IgD-negative memory B cell (primary cell): ENCODE results near the gene BLID. TPM values are rescaled to one million over a fixed set of nuclear protein-coding genes. Genes with fewer than 3 reads are reported as not detected.

Source experiments
- H3K27ac Mint-ChIP-seq, 3 donors: one replicate each; pipeline ENCODE4 v1.8.0; 2020 to 2022; ENCODE audit warnings: mild to moderate bottlenecking in 3 of 3, mixed read lengths in 3 of 3, moderate library complexity in 1 of 3
- H3K27me3 Mint-ChIP-seq: one replicate; pipeline ENCODE4 v1.8.0; 2021; ENCODE audit warnings: mixed read lengths
- H3K36me3 Mint-ChIP-seq: one replicate; pipeline ENCODE4 v1.8.0; 2020; ENCODE audit warnings: mild to moderate bottlenecking, mixed read lengths
- H3K4me1 Mint-ChIP-seq, 3 donors: one replicate each; pipeline ENCODE4 v1.8.0; 2020 to 2022; ENCODE audit warnings: mixed read lengths in 3 of 3, mild to moderate bottlenecking in 1 of 3
- H3K4me3 Mint-ChIP-seq, 4 donors: one replicate each; pipeline ENCODE4 v1.8.0; 2020 to 2022; ENCODE audit warnings: mild to moderate bottlenecking in 4 of 4, mixed read lengths in 4 of 4, moderate library complexity in 3 of 4
- H3K9me3 Mint-ChIP-seq, 3 donors: one replicate each; pipeline ENCODE4 v1.8.0; 2020 to 2021; ENCODE audit warnings: mixed read lengths in 3 of 3, mild to moderate bottlenecking in 1 of 3
- polyA plus RNA-seq: library from polyadenylated mRNA; unstranded; fragments of 300-500 nt; fragmentation: Illumina TruSeq; gene quantifications from one replicate; pipeline ENCODE4 v1.2.3, GENCODE V29; 2021

The BLID gene
- polyA plus RNA-seq, 1 donor from 2014 or later = not detected

DNA sequence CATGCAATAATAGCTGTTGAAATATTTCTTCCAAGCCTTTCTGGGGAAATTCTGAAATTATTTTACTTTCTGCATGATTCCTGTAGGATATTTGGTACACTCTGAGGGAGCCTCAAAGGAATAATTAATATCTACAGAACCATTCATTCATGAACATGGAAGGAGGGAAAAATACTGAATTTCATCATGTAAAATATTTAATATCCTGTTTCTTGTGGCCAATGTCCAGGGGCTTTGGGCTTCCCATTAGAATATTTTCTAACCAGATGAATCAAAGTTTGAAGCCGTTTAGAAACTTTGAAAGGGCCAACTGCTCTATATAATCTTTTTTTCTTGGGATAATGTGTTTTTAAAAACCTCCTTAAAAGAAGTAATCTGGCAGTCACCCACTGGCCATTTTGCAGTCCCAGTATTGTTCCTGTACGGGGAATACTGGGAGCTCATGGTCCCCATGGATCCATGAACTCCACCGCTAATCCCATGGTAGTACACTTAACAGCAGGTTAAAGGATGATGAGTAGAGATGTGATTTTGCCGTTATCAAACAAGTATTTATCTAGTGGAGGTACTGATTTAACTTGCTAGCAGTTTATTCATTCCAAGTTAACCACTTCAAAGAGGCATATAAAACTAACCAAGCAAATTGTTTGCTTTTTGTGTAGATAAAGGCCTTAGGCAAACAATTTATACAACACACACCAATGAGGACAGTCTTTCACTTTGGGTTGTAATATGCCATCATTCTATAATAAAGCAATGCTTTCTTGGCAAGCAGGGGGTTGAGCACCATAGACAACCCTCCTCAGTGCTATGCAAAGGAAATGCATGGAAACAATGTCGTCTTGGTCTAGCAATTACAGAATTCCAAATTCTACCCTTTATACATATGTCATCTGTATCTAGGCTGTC is 34.5 kb upstream of the BLID start:
- Mint-ChIP-seq H3K27ac (no peak overlapping the region), H3K4me1 (no peaks in the 10 kb centered on the region), H3K9me3 (no peaks in the 10 kb centered on the region), H3K36me3 (no peaks in the 10 kb centered on the region), H3K4me3 (peak overlapping the region in 1 of 4 donors; percentile 53), H3K27me3 (peaks cover 3% of the 10 kb centered on the region)

DNA sequence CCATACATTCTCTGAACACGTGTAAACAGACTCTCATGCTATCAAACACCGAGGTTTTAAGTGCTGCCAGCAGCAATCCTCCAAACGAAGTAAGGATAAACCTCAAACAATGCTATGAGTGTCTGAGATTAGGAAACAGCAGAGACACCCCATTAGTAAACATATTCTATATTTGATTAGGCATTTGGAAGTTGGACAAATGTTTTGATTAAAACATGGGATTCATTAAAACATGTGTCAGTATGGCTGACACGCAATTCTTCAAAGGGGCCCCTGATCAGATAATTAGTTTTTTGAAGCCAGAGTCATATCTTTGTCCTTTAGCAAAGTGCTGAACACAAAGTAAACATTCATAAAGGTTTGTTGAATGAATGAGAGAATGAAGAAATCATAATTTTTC is 33.2 kb upstream of the BLID start:
- Mint-ChIP-seq H3K4me3 (no peak overlapping the region), H3K27me3 (peaks cover 3% of the 10 kb centered on the region), H3K27ac (no peak overlapping the region), H3K4me1 (no peaks in the 10 kb centered on the region), H3K36me3 (no peaks in the 10 kb centered on the region), H3K9me3 (no peaks in the 10 kb centered on the region)

DNA sequence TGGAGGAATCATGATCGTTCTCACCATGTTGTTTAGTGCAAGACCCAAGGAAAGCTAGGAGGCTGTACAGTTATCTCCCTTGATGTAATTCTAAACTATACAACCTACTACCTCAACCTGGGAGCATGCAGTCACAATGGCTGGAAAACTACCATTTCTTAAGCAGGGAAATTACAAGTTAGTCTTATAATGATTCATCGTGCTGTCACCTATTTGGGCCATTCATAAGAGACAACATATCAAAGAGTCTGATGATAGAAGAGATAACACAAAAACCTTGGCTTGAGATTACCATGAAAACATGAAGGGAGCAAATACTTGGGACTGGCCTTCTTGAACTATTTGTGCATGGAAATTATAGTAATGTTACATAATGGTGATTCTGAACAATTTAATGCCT is 30.5 kb upstream of the BLID start:
- H3K4me1 Mint-ChIP-seq = no peaks in the 10 kb centered on the region
- no peak overlapping the region for H3K27ac Mint-ChIP-seq
- no peak overlapping the region for H3K4me3 Mint-ChIP-seq
- no peaks in the 10 kb centered on the region for H3K9me3 Mint-ChIP-seq
- H3K36me3 Mint-ChIP-seq = no peaks in the 10 kb centered on the region
- peaks cover 3% of the 10 kb centered on the region for H3K27me3 Mint-ChIP-seq

DNA sequence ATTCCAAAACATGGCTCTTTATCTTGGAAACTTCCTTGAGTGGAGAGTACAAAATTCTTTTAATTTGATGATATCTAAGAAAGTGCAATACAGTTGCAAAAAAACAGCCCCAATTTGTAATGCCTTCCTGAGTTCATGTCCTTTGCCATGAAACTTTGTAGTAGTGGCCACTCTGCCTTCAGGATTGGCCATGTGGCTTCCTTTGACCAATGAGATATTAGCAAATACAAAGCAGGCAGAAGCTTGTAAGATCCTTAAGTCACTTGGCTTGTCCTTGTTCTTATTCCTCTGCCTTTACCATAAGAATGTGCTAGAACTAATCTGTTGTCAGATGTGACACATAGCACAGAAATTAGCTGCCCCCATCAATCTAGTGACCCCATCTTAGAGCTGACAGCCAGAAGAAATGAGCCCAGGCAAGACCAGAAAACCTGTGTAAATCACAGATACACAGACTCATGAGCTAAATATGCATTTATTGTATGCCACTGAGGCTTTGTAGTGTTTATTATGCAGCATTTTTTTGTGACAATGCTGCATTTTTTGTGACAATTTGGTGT is 29.8 kb upstream of the BLID start:
- no peaks in the 10 kb centered on the region for H3K9me3 Mint-ChIP-seq
- peaks cover 3% of the 10 kb centered on the region for H3K27me3 Mint-ChIP-seq
- H3K27ac Mint-ChIP-seq = no peak overlapping the region
- no peak overlapping the region for H3K4me3 Mint-ChIP-seq
- no peaks in the 10 kb centered on the region for H3K36me3 Mint-ChIP-seq
- no peaks in the 10 kb centered on the region for H3K4me1 Mint-ChIP-seq

DNA sequence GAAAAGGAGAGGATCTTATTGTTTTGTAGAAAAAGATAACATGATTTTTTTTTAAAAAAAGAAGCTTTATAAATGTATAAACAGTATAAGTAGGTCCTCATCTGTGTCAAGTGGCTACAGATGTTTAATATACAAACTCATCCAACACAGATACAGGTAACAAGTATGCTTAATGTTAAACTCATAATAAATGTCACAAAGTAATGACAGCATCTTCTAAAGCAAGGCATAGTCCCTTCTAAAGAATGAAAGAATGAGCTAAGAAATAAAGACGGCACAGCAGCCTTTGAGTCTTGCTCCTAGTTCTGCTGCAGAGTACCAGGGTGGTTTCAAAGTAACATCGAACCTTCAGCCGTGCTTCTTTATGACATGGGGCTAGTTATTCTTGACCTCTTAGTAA is 28.7 kb upstream of the BLID start:
- Mint-ChIP-seq H3K4me1 (no peaks in the 10 kb centered on the region), H3K36me3 (no peaks in the 10 kb centered on the region), H3K27ac (no peak overlapping the region), H3K4me3 (no peak overlapping the region), H3K9me3 (no peaks in the 10 kb centered on the region), H3K27me3 (no peaks in the 10 kb centered on the region)

DNA sequence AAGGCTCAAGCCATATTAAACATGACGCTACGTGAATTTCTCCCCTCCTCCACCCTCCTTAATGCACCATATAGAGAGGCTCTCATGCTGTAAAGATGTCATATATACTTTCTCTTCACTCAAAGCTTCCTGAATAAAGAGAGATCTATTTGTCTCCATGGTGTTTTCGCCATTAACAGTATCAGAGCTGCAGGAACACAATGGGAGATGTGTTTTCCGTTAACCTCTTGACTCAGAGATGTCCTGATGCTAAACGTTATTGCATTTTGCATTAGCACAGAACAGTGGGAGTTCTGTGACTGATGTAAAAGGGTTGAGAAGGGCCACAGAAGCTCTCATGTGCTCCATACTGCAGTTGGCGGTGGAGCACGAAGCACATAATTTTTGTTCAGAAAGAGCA is 25.7 kb upstream of the BLID start:
- Mint-ChIP-seq H3K4me1 (no peaks in the 10 kb centered on the region), H3K9me3 (no peaks in the 10 kb centered on the region), H3K27me3 (no peaks in the 10 kb centered on the region), H3K4me3 (no peak overlapping the region), H3K27ac (no peak overlapping the region), H3K36me3 (no peaks in the 10 kb centered on the region)

DNA sequence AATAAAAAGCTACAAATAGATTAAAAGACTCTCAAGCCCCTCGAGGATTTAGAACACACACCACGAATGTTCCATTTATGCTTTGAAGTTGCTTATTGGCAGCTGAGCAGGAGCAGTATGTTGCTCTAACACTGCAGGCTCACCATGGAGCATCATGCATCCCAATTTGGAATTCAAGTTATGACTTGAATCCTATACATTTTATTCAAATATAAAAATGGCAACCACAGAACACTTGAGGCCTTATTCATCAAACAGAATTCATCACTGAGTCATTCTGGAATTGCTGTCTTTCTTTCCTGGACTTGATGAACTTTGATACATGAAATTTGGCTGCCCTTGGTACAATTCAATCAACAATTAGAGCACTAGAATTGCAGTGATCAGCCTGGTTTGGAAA is 24.5 kb upstream of the BLID start:
- no peaks in the 10 kb centered on the region for H3K4me1 Mint-ChIP-seq
- no peak overlapping the region for H3K4me3 Mint-ChIP-seq
- no peaks in the 10 kb centered on the region for H3K9me3 Mint-ChIP-seq
- H3K27ac Mint-ChIP-seq = no peak overlapping the region
- H3K27me3 Mint-ChIP-seq = no peaks in the 10 kb centered on the region
- H3K36me3 Mint-ChIP-seq = no peaks in the 10 kb centered on the region

DNA sequence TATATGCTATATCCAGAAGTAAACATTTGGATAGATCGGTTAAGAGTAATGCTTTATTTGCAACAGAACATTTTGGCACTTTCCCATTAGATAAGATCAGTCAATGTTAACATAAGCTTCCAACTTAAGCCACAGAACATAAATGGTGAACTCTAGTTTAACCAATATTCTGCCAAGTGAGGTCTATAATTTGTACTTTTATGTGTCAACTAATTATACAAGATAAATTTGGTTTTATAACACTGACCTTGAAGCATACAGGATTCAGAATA is 23.5 kb upstream of the BLID start:
- Mint-ChIP-seq H3K27me3 (no peaks in the 10 kb centered on the region), H3K9me3 (no peaks in the 10 kb centered on the region), H3K36me3 (no peaks in the 10 kb centered on the region), H3K4me3 (no peak overlapping the region), H3K27ac (no peak overlapping the region), H3K4me1 (no peaks in the 10 kb centered on the region)

DNA sequence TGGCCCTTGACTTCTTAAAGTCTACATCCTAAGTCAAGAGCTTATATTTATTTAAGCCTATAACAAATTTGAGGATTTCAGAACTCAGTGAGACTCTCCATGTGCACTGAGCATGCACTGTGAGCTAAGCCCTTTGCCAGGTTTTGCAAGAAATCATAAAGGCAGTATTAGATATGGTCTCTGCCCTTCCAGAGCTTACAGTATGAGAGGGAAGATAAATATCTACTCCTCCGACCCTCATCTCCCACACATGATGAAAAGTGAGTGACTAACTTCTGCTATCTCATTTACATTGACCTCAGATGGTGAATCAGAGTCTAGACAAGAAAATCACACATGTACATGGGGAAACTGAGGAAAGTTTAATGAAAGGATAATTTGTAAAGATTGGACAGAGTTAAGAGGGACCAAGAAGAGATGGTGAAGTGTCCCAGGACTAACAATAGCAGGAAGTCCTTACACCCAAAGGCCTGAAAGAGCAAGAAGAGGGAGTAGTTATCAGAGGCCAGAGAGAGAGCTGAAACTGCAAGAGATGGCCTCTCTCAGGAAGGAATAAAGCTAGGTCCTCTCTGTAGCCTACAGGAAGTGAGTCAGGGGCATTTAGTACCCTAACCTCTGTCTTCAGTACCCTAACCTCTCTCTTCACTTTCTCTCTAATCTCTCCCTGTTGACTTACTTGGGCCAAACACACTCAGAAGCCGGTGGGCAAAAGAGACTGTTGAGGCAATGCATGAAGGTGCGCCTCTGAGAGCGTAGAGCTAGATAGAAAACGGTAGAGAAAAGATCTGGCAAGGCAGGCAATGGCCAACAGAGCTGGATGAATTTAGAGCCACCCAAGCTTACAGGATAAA is 23.0 kb upstream of the BLID start:
- no peak overlapping the region for H3K4me3 Mint-ChIP-seq
- H3K27me3 Mint-ChIP-seq = no peaks in the 10 kb centered on the region
- H3K36me3 Mint-ChIP-seq = no peaks in the 10 kb centered on the region
- no peaks in the 10 kb centered on the region for H3K4me1 Mint-ChIP-seq
- no peak overlapping the region for H3K27ac Mint-ChIP-seq
- no peaks in the 10 kb centered on the region for H3K9me3 Mint-ChIP-seq

DNA sequence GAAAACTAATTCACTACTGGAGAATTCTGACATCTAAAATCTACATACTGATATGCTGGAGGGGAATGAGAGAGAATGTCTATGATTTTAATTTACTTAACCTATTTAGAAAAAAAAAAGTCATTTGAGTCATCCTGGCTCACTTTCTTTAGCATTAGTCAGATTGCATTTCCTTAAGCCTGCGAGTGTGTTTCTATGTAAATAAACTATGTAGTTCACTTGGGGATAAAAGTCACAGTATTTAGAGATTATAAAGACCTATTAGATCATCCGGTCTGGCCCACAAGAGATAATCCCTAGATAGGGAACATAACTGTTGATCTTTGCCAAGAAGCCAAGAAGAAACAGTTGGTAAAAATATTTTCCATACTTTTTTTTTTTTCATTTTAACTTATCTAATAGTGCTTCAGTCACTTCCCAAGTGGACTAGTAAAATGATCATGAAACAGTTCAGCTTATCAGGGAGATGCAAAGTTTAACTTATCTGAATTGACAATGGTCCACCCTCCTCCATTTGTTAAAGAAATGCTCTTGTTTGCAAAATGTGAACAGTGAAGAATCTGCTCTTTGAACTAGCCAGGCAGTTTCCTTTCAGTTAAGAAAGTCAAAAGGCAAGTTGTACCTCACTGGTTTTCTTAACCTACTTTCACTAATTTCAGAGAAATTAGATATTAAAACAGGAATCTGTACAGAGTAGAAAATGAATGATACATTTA is 21.2 kb upstream of the BLID start:
- Mint-ChIP-seq H3K27me3 (peaks cover 3% of the 10 kb centered on the region), H3K36me3 (no peaks in the 10 kb centered on the region), H3K9me3 (no peaks in the 10 kb centered on the region), H3K4me3 (no peak overlapping the region), H3K27ac (no peak overlapping the region), H3K4me1 (no peaks in the 10 kb centered on the region)

DNA sequence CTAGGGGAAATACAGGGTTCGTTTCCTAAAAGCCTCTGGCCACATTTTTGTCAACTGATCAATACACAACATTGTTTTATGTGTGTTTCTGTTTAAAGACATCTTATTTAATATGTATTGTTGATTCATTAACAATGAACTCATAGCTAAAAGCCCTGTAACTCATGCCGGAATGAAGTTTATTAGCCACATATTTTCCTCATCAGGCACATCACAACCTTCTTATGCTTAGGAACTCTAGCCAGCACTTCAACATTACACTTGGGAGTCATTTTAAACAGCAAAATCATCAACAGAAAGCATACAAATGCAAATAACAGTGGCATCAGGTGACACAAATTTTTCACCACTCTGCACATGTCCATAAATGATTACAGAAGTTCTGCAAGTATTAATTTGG is 15.1 kb upstream of the BLID start:
- H3K9me3 Mint-ChIP-seq = peaks cover 0 to 5% (median 3%) of the 10 kb centered on the region in 3 donors
- no peaks in the 10 kb centered on the region for H3K36me3 Mint-ChIP-seq
- peaks cover 3% of the 10 kb centered on the region for H3K27me3 Mint-ChIP-seq
- H3K4me3 Mint-ChIP-seq = no peak overlapping the region
- no peaks in the 10 kb centered on the region for H3K4me1 Mint-ChIP-seq
- no peak overlapping the region for H3K27ac Mint-ChIP-seq

DNA sequence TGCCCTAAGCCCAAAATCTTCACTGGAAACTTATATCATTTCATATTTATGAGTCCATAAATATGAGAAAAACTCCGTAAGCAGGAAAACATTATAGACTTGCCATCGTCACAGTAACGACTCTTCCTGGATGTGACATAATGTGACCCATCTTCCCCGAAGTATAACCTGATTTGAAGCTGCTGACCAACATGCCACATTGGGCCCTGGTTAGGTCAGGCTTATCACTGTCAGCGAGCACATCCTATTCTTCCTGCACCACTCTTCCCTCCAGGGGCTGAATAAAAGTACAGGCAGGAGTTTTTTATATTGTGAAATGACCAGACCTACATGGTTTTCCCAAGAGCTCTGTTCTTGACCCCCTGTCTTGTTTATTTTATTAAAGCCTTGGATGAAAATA is 12.1 kb upstream of the BLID start:
- Mint-ChIP-seq H3K27me3 (peaks cover 3% of the 10 kb centered on the region), H3K4me1 (no peaks in the 10 kb centered on the region), H3K4me3 (no peak overlapping the region), H3K36me3 (no peaks in the 10 kb centered on the region), H3K27ac (no peak overlapping the region), H3K9me3 (peaks cover 0 to 5% (median 3%) of the 10 kb centered on the region in 3 donors)

DNA sequence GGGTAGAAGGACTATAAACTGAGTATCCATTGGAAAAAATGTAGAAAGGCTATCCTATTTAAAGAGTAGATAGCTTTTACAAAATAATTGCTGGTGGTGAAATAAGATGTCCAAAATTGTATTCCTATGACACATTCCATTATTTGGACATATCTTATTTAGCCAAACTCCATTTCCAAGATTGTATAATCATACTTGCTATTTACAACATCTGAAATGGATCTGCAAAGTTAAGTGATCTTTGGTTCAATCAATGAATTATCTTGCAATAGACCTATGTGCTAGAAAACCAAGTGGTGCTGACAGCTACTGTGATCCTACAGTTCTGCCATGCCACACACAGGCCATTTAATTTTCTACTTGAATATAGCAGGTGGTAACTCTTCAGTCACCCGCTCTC is 11.0 kb upstream of the BLID start:
- no peak overlapping the region for H3K4me3 Mint-ChIP-seq
- H3K4me1 Mint-ChIP-seq = no peaks in the 10 kb centered on the region
- peaks cover 0 to 5% (median 3%) of the 10 kb centered on the region in 3 donors for H3K9me3 Mint-ChIP-seq
- no peaks in the 10 kb centered on the region for H3K27me3 Mint-ChIP-seq
- no peaks in the 10 kb centered on the region for H3K36me3 Mint-ChIP-seq
- H3K27ac Mint-ChIP-seq = no peak overlapping the region

DNA sequence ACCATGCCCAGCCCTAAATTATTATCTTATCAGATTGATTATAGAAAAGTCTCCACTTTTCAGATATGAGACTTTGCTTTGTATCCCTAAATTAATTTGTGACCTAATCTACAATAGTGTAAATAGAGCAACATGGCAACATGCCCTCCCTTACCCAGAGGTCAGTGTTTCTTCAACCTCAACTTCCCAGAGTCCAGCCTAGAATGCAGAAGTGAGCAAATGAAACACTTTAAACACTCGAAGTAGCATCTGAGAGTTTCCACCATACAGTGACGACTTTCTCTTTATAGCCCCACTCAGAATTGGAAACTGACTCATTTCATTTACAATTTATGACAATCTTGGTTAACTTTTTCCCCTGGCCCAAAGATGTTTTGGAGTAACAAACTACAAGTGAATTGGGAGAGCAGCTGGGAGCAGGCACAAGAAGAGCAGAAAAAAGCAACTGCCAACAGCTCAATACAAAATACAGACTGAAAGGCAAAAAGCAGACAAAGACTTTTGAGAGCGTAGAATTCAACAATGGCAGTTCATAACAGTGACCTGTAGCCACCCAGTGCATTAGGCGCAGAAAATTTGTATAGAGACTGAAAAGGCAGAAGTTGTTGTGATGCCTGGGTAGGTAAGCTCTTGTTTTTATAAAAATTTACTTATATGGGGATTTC is 10.1 kb upstream of the BLID start:
- H3K27ac Mint-ChIP-seq = no peak overlapping the region
- H3K27me3 Mint-ChIP-seq = no peaks in the 10 kb centered on the region
- peaks cover 0 to 5% (median 5%) of the 10 kb centered on the region in 3 donors for H3K9me3 Mint-ChIP-seq

More for the DNA sequence above, 10.1 kb upstream of the BLID start:
- no peaks in the 10 kb centered on the region for H3K4me1 Mint-ChIP-seq
- H3K36me3 Mint-ChIP-seq = no peaks in the 10 kb centered on the region
- no peak overlapping the region for H3K4me3 Mint-ChIP-seq
